ENCODE results near the gene FAM149A. TPM values are rescaled to one million over a fixed set of nuclear protein-coding genes. Genes with fewer than 3 reads are reported as not detected.
A peak's percentile ranks its signal among the peaks of the same experiment; 100 is the strongest.

Gene FAM149A
- total RNA-seq, 1 experiment from 2014 or later, result 6.6 TPM

GRCh38 chr4:186061921-186062320 lies 42.6 kb upstream of the FAM149A start:
- no TSS peak for BruUV-seq (replicated peaks)
- no peaks in the 10 kb centered on the region for H3K27me3 ChIP-seq (replicated peaks; ENCODE audit: control insufficient read depth, insufficient read depth, low read length)
- Mint-ChIP-seq H3K9me3 (ENCODE audit: unreplicated experiment) (no peaks in the 10 kb centered on the region), H3K4me3 (ENCODE audit: unreplicated experiment) (no peak overlapping the region), H3K27ac (ENCODE audit: unreplicated experiment) (no peak overlapping the region), H3K4me1 (ENCODE audit: low read depth, unreplicated experiment) (no peaks in the 10 kb centered on the region), H3K36me3 (ENCODE audit: insufficient read depth, unreplicated experiment) (no peaks in the 10 kb centered on the region), H3K27me3 (ENCODE audit: insufficient read depth, unreplicated experiment) (peaks cover 11% of the 10 kb centered on the region)
- H3K4me3 ChIP-seq (ENCODE audit: low read depth, low read length), result no peak overlapping the region
- intact Hi-C loops (cut with micrococcal nuclease; ENCODE audit: unreplicated experiment), result no loop called here
- ChIA-PET CTCF (no interaction called here), POLR2A (no interaction called here)
- H3K36me3 ChIP-seq (ENCODE audit: control insufficient read depth, insufficient read depth, low read length), result no peaks in the 10 kb centered on the region
- DNase-seq, result no peak
- no peaks in the 10 kb centered on the region for H3K4me1 ChIP-seq
- TF ChIP-seq CTCF (IDR thresholded peaks at IDR 0.05; ENCODE audit: insufficient read depth in 1 of 2, low read depth in 1 of 2, low read length in 1 of 2, severe bottlenecking in 1 of 2, unreplicated experiment in 1 of 2), result no peak
- no peaks in the 10 kb centered on the region for H3K9me3 ChIP-seq

GRCh38 chr4:186067757-186068385 lies 36.6 kb upstream of the FAM149A start:
- peak; percentile 34 to 52 for TF ChIP-seq CTCF (IDR thresholded peaks at IDR 0.05; ENCODE audit: insufficient read depth in 1 of 2, low read depth in 1 of 2, low read length in 1 of 2, severe bottlenecking in 1 of 2, unreplicated experiment in 1 of 2)
- H3K4me3 ChIP-seq (ENCODE audit: low read depth, low read length), result no peak overlapping the region
- CTCF ChIA-PET, result interaction anchor here (1.0 to 2.1 kb wide), 6 partner anchors 30 to 134 kb away, joined by 4 to 33 read pairs (median 7); partner anchors contain the start of gene CYP4V2
- no peaks in the 10 kb centered on the region for H3K27me3 ChIP-seq (replicated peaks; ENCODE audit: control insufficient read depth, insufficient read depth, low read length)
- no peaks in the 10 kb centered on the region for H3K9me3 Mint-ChIP-seq (ENCODE audit: unreplicated experiment)
- H3K4me1 Mint-ChIP-seq (ENCODE audit: low read depth, unreplicated experiment), result peaks cover 11% of the 10 kb centered on the region
- no peaks in the 10 kb centered on the region for H3K27me3 Mint-ChIP-seq (ENCODE audit: insufficient read depth, unreplicated experiment)
- no peaks in the 10 kb centered on the region for H3K36me3 ChIP-seq (ENCODE audit: control insufficient read depth, insufficient read depth, low read length)
- no TSS peak for BruUV-seq (replicated peaks)
- no peaks in the 10 kb centered on the region for H3K9me3 ChIP-seq
- DNase-seq, result peak; percentile 49 to 55
- no peak overlapping the region for H3K27ac Mint-ChIP-seq (ENCODE audit: unreplicated experiment)
- POLR2A ChIA-PET, result no interaction called here
- intact Hi-C loops (cut with micrococcal nuclease; ENCODE audit: unreplicated experiment), result loop anchor here (1.0 kb wide), 3 partner anchors 65 to 133 kb away; no protein-coding TSS in a partner anchor
- H3K4me1 ChIP-seq, result no peaks in the 10 kb centered on the region
- H3K36me3 Mint-ChIP-seq (ENCODE audit: insufficient read depth, unreplicated experiment), result no peaks in the 10 kb centered on the region
- H3K4me3 Mint-ChIP-seq (ENCODE audit: unreplicated experiment), result no peak overlapping the region

GRCh38 chr4:186068581-186069348 lies 35.7 kb upstream of the FAM149A start, which contains the start of gene TLR3:
Gene TLR3, plus strand, starts transcription at chr4:186069156. Its CDS starts 7,464 bp downstream, at chr4:186076620.
- no peak for TF ChIP-seq CTCF (IDR thresholded peaks at IDR 0.05; ENCODE audit: insufficient read depth in 1 of 2, low read depth in 1 of 2, low read length in 1 of 2, severe bottlenecking in 1 of 2, unreplicated experiment in 1 of 2)
- H3K9me3 Mint-ChIP-seq (ENCODE audit: unreplicated experiment), result no peaks in the 10 kb centered on the region
- ChIA-PET POLR2A (no interaction called here), CTCF (interaction anchor here (1.0 to 2.1 kb wide), 6 partner anchors 31 to 133 kb away, joined by 4 to 33 read pairs (median 7); partner anchors contain the start of gene CYP4V2)
- intact Hi-C loops (cut with micrococcal nuclease; ENCODE audit: unreplicated experiment), result loop anchor here (1.0 kb wide), 3 partner anchors 65 to 133 kb away; no protein-coding TSS in a partner anchor
- Histone ChIP-seq H3K36me3 (ENCODE audit: control insufficient read depth, insufficient read depth, low read length) (no peaks in the 10 kb centered on the region), H3K27me3 (replicated peaks; ENCODE audit: control insufficient read depth, insufficient read depth, low read length) (no peaks in the 10 kb centered on the region), H3K4me1 (no peaks in the 10 kb centered on the region), H3K9me3 (no peaks in the 10 kb centered on the region), H3K4me3 (ENCODE audit: low read depth, low read length) (peak within 1 kb of the TSS; percentile 21)
- BruUV-seq (replicated peaks), result no TSS peak
- H3K36me3 Mint-ChIP-seq (ENCODE audit: insufficient read depth, unreplicated experiment), result no peaks in the 10 kb centered on the region
- H3K27me3 Mint-ChIP-seq (ENCODE audit: insufficient read depth, unreplicated experiment), result no peaks in the 10 kb centered on the region
- DNase-seq, result no peak
- H3K4me1 Mint-ChIP-seq (ENCODE audit: low read depth, unreplicated experiment), result peaks cover 11% of the 10 kb centered on the region
- peak within 1 kb of the TSS; percentile 60 for H3K4me3 Mint-ChIP-seq (ENCODE audit: unreplicated experiment)
- H3K27ac Mint-ChIP-seq (ENCODE audit: unreplicated experiment), result no peak within 1 kb of the TSS
